ENCODE measurements around the gene RBKS. TPM values are rescaled to one million over a fixed set of nuclear protein-coding genes. Genes with fewer than 3 reads are reported as not detected.

Gene RBKS
- polyA plus RNA-seq, 1 of the 3 experiments (the other 2 are of a cell fraction): 7.4 TPM

DNA sequence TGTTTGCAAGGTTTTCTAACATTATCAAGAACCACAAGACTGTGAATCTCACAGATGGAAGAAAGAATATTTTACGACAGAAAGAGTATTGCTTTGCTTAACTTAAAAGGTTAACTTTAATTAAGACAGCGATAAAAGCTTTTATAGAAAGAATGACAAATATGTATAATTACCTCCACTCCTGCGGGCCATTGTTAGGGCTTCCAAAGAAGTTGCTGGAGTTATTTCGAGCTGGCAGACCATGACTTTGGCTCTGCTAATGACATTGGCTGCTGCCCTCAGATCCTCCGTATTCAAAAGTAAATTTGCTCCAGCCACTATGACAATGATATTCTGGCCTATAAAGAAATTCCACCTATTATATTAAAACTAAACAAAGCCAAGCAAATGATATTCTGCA, 47.3 kb downstream of the RBKS start:
- ChIA-PET POLR2A (no interaction called here), CTCF (interaction anchor here (1.7 to 2.3 kb wide), 2 partner anchors 13 to 20 kb away, joined by 5 to 6 read pairs; no protein-coding TSS in a partner anchor)
- Histone ChIP-seq H2AFZ (ENCODE audit: low read depth) (no peak overlapping the region), H3K9ac (no peak overlapping the region), H3K4me1 (ENCODE audit: control insufficient read depth in 1 of 2, insufficient read depth in 2 of 2, low read depth in 1 of 2, low read length in 1 of 2) (peaks cover 0 to 11% of the 10 kb centered on the region in 2 experiments; a peak in 2 of 4 replicates), H4K20me1 (ENCODE audit: insufficient read depth) (no peaks in the 10 kb centered on the region), H3K36me3 (replicated peaks in 1 of 2; ENCODE audit: control insufficient read depth in 1 of 2, insufficient read depth in 2 of 2, low read length in 1 of 2) (no peaks in the 10 kb centered on the region), H3K27ac (ENCODE audit: low read depth in 2 of 2, low read length in 1 of 2) (no peak overlapping the region), H3K9me3 (no peaks in the 10 kb centered on the region), H3K4me2 (no peak overlapping the region), H3K79me2 (ENCODE audit: insufficient read depth) (no peaks in the 10 kb centered on the region), H3K9me2 (no peaks in the 10 kb centered on the region), H3K27me3 (ENCODE audit: insufficient read depth) (no peaks in the 10 kb centered on the region), H3F3A (replicated peaks; ENCODE audit: insufficient read depth) (no peaks in the 10 kb centered on the region), H3K4me3 (ENCODE audit: low read depth in 2 of 2, low read length in 1 of 2) (no peak overlapping the region)
- TF ChIP-seq, protein P1, sequence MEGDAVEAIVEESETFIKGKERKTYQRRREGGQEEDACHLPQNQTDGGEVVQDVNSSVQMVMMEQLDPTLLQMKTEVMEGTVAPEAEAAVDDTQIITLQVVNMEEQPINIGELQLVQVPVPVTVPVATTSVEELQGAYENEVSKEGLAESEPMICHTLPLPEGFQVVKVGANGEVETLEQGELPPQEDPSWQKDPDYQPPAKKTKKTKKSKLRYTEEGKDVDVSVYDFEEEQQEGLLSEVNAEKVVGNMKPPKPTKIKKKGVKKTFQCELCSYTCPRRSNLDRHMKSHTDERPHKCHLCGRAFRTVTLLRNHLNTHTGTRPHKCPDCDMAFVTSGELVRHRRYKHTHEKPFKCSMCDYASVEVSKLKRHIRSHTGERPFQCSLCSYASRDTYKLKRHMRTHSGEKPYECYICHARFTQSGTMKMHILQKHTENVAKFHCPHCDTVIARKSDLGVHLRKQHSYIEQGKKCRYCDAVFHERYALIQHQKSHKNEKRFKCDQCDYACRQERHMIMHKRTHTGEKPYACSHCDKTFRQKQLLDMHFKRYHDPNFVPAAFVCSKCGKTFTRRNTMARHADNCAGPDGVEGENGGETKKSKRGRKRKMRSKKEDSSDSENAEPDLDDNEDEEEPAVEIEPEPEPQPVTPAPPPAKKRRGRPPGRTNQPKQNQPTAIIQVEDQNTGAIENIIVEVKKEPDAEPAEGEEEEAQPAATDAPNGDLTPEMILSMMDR (IDR thresholded peaks at IDR 0.05): no peak
- TF ChIP-seq FOSL2 (IDR thresholded peaks at IDR 0.05; ENCODE audit: borderline replicate concordance, low read depth) (no peak), TAF1 (IDR thresholded peaks at IDR 0.05; ENCODE audit: borderline replicate concordance, low read depth, low read length) (no peak), TEAD4 (IDR thresholded peaks at IDR 0.05; ENCODE audit: borderline replicate concordance, insufficient read depth) (no peak), TCF12 (IDR thresholded peaks at IDR 0.05) (no peak), MEF2A (IDR thresholded peaks at IDR 0.05; ENCODE audit: borderline replicate concordance, low read depth) (no peak), RAD21 (IDR thresholded peaks at IDR 0.05; ENCODE audit: low read length) (no peak), SMC3 (IDR thresholded peaks at IDR 0.05; ENCODE audit: low read depth, low read length) (no peak), EZH2phosphoT487 (IDR thresholded peaks at IDR 0.05; ENCODE audit: borderline replicate concordance, low read depth) (no peak), SIN3A (IDR thresholded peaks at IDR 0.05; ENCODE audit: borderline replicate concordance, low read depth, low read length) (no peak), FOXJ3 (CRISPR knock-in tag; IDR thresholded peaks at IDR 0.05) (no peak), ELF1 (IDR thresholded peaks at IDR 0.05) (no peak), POLR2AphosphoS5 (IDR thresholded peaks at IDR 0.05; ENCODE audit: low read depth, low read length) (no peak), NFIC (IDR thresholded peaks at IDR 0.05; ENCODE audit: borderline replicate concordance) (no peak)
- TF ChIP-seq, protein P2, sequence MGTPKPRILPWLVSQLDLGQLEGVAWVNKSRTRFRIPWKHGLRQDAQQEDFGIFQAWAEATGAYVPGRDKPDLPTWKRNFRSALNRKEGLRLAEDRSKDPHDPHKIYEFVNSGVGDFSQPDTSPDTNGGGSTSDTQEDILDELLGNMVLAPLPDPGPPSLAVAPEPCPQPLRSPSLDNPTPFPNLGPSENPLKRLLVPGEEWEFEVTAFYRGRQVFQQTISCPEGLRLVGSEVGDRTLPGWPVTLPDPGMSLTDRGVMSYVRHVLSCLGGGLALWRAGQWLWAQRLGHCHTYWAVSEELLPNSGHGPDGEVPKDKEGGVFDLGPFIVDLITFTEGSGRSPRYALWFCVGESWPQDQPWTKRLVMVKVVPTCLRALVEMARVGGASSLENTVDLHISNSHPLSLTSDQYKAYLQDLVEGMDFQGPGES (IDR thresholded peaks at IDR 0.05; ENCODE audit: low read depth, low read length): no peak
- TF ChIP-seq, protein P3, sequence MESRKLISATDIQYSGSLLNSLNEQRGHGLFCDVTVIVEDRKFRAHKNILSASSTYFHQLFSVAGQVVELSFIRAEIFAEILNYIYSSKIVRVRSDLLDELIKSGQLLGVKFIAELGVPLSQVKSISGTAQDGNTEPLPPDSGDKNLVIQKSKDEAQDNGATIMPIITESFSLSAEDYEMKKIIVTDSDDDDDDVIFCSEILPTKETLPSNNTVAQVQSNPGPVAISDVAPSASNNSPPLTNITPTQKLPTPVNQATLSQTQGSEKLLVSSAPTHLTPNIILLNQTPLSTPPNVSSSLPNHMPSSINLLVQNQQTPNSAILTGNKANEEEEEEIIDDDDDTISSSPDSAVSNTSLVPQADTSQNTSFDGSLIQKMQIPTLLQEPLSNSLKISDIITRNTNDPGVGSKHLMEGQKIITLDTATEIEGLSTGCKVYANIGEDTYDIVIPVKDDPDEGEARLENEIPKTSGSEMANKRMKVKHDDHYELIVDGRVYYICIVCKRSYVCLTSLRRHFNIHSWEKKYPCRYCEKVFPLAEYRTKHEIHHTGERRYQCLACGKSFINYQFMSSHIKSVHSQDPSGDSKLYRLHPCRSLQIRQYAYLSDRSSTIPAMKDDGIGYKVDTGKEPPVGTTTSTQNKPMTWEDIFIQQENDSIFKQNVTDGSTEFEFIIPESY (IDR thresholded peaks at IDR 0.05; ENCODE audit: borderline replicate concordance, low read depth): no peak
- TF ChIP-seq, protein P4, sequence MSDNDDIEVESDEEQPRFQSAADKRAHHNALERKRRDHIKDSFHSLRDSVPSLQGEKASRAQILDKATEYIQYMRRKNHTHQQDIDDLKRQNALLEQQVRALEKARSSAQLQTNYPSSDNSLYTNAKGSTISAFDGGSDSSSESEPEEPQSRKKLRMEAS (IDR thresholded peaks at IDR 0.05; ENCODE audit: low read depth): no peak
- TF ChIP-seq, protein P5, sequence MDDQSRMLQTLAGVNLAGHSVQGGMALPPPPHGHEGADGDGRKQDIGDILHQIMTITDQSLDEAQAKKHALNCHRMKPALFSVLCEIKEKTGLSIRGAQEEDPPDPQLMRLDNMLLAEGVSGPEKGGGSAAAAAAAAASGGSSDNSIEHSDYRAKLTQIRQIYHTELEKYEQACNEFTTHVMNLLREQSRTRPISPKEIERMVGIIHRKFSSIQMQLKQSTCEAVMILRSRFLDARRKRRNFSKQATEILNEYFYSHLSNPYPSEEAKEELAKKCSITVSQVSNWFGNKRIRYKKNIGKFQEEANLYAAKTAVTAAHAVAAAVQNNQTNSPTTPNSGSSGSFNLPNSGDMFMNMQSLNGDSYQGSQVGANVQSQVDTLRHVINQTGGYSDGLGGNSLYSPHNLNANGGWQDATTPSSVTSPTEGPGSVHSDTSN (IDR thresholded peaks at IDR 0.05): no peak
- TF ChIP-seq, protein P6, sequence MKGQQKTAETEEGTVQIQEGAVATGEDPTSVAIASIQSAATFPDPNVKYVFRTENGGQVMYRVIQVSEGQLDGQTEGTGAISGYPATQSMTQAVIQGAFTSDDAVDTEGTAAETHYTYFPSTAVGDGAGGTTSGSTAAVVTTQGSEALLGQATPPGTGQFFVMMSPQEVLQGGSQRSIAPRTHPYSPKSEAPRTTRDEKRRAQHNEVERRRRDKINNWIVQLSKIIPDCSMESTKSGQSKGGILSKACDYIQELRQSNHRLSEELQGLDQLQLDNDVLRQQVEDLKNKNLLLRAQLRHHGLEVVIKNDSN (IDR thresholded peaks at IDR 0.05; ENCODE audit: borderline replicate concordance, low read depth): no peak
- 91% methylated on average over 5 of the region's 5 CpGs for WGBS (ENCODE audit: low lambda C conversion rate)
- no peak for DNase-seq

All from SK-N-SH (cell line).